GM23338 (cell line): ENCODE measurements around the gene TTF1. TPM values are rescaled to one million over a fixed set of nuclear protein-coding genes. Genes with fewer than 3 reads are reported as not detected.

Experiments
- ATAC-seq: fragments of 200-7000 bp; cut with Tn5 transposase; 3 replicates; pipeline ENCODE4 v1.9.1; 2020
- DNase-seq: peaks from one replicate; pipeline ENCODE4 v3.0.0-alpha.2; 2015; ENCODE audit warnings: low spot score
- H2AFZ ChIP-seq: fragments of 200-600 bp; sonication (generic); 2 replicates; pipeline ENCODE4 v1.8.0; 2016; ENCODE audit warnings: antibody characterized with exemption, mild to moderate bottlenecking, moderate library complexity
- H3F3A ChIP-seq: fragments of 200-600 bp; sonication (generic); replicated peaks from 2 replicates; pipeline ENCODE4 v1.8.0; 2017; ENCODE audit warnings: antibody characterized with exemption, mixed run types, low read depth
- H3K27ac ChIP-seq: fragments of 200-600 bp; sonication (generic); 2 replicates; pipeline ENCODE4 v1.6.1; 2016; ENCODE audit warnings: low read depth
- H3K27me3 ChIP-seq: fragments of 200-600 bp; sonication (generic); 2 replicates; pipeline ENCODE4 v1.8.0; 2016; ENCODE audit warnings: mild to moderate bottlenecking, mixed run types, moderate library complexity; ENCODE audit not compliant: insufficient read depth
- H3K36me3 ChIP-seq: fragments of 200-600 bp; sonication (generic); 2 replicates; pipeline ENCODE4 v1.8.0; 2016; ENCODE audit warnings: mild to moderate bottlenecking; ENCODE audit not compliant: insufficient read depth
- H3K4me1 ChIP-seq: fragments of 200-600 bp; sonication (generic); 2 replicates; pipeline ENCODE4 v1.8.0; 2016; ENCODE audit warnings: mild to moderate bottlenecking, moderate library complexity; ENCODE audit not compliant: insufficient read depth
- H3K4me2 ChIP-seq: fragments of 200-600 bp; sonication (generic); 2 replicates; pipeline ENCODE4 v1.7.1; 2017; ENCODE audit warnings: mixed run types
- H3K4me3 ChIP-seq: fragments of 200-600 bp; sonication (generic); 2 replicates; pipeline ENCODE4 v1.6.1; 2016; ENCODE audit warnings: mixed run types
- H3K79me2 ChIP-seq: fragments of 200-600 bp; sonication (generic); replicated peaks from 2 replicates; pipeline ENCODE4 v1.8.0; 2017; ENCODE audit warnings: mild to moderate bottlenecking; ENCODE audit not compliant: insufficient read depth
- H3K9me2 ChIP-seq: fragments of 200-600 bp; sonication (generic); 2 replicates; pipeline ENCODE4 v1.8.0; 2017; ENCODE audit not compliant: insufficient read depth
- H4K20me1 ChIP-seq: fragments of 200-600 bp; sonication (generic); replicated peaks from 2 replicates; pipeline ENCODE4 v1.8.0; 2017; ENCODE audit warnings: mild to moderate bottlenecking; ENCODE audit not compliant: insufficient read depth
- H3K27ac Mint-ChIP-seq: 2 replicates; pipeline ENCODE4 v1.8.0; 2020; ENCODE audit warnings: inconsistent platforms, mild to moderate bottlenecking, moderate library complexity, mixed read lengths
- H3K27me3 Mint-ChIP-seq: 3 replicates; pipeline ENCODE4 v1.8.0; 2022; ENCODE audit warnings: low read depth, mild to moderate bottlenecking, moderate library complexity, mixed read lengths, inconsistent platforms; ENCODE audit not compliant: insufficient read depth, poor library complexity
- H3K36me3 Mint-ChIP-seq: 3 replicates; pipeline ENCODE4 v1.8.0; 2021; ENCODE audit warnings: low read depth, mild to moderate bottlenecking, inconsistent platforms, moderate library complexity, mixed read lengths
- H3K4me1 Mint-ChIP-seq: 3 replicates; pipeline ENCODE4 v1.8.0; 2020; ENCODE audit warnings: mild to moderate bottlenecking, inconsistent platforms, mixed read lengths
- H3K4me3 Mint-ChIP-seq: 3 replicates; pipeline ENCODE4 v1.8.0; 2021; ENCODE audit warnings: moderate library complexity, mild to moderate bottlenecking, inconsistent platforms, mixed read lengths
- H3K9me3 Mint-ChIP-seq: 3 replicates; pipeline ENCODE4 v1.8.0; 2020; ENCODE audit warnings: moderate library complexity, mild to moderate bottlenecking, inconsistent platforms, mixed read lengths
- CREB1 ChIP-seq: fragments of 250-450 bp; sonication (Bioruptor Pico); IDR thresholded peaks from 2 replicates; pipeline ENCODE4 v1.5.0; 2020; ENCODE audit warnings: low read depth, mild to moderate bottlenecking, moderate library complexity
- CTCF ChIP-seq, 2 experiments: fragments of 200-600 bp in 1 of 2; sonication (generic) in 1 of 2; conservative IDR thresholded peaks; 2 replicates each; pipeline versions ENCODE4 v1.5.1 to v1.6.1; 2016 to 2017; ENCODE audit warnings: antibody characterized with exemption in 2 of 2, low read depth in 2 of 2, mild to moderate bottlenecking in 2 of 2, moderate library complexity in 1 of 2
- ETS1 ChIP-seq: IDR thresholded peaks from 2 replicates; pipeline ENCODE4 v1.6.1; 2016; ENCODE audit warnings: antibody characterized with exemption
- EZH2 ChIP-seq: fragments of 200-600 bp; sonication (generic); IDR thresholded peaks from one replicate; pipeline ENCODE4 v1.8.0; 2017; ENCODE audit warnings: antibody characterized with exemption, mild to moderate bottlenecking, low read depth; ENCODE audit not compliant: unreplicated experiment
- EZH2phosphoT487 ChIP-seq: fragments of 200-600 bp; sonication (generic); IDR thresholded peaks from one replicate; pipeline ENCODE4 v1.8.1; 2018; ENCODE audit warnings: antibody characterized with exemption; ENCODE audit not compliant: unreplicated experiment
- JUNB ChIP-seq: IDR thresholded peaks from one replicate; pipeline ENCODE4 v1.6.1; 2016; ENCODE audit warnings: antibody characterized with exemption; ENCODE audit not compliant: unreplicated experiment
- NANOG ChIP-seq: IDR thresholded peaks from 2 replicates; pipeline ENCODE4 v1.6.1; 2016; ENCODE audit warnings: antibody characterized with exemption, borderline replicate concordance
- POLR2AphosphoS5 ChIP-seq: IDR thresholded peaks from 2 replicates; pipeline ENCODE4 v1.6.1; 2016; ENCODE audit warnings: antibody characterized with exemption, low read depth
- REST ChIP-seq: IDR thresholded peaks from one replicate; pipeline ENCODE4 v1.6.1; 2018; ENCODE audit warnings: antibody characterized with exemption; ENCODE audit not compliant: unreplicated experiment
- STAT1 ChIP-seq: IDR thresholded peaks from one replicate; pipeline ENCODE4 v1.6.1; 2016; ENCODE audit warnings: antibody characterized with exemption; ENCODE audit not compliant: unreplicated experiment
- ZNF114 ChIP-seq: fragments of 250-450 bp; sonication (Bioruptor Pico); IDR thresholded peaks from 2 replicates; pipeline ENCODE4 v1.5.0; 2020; ENCODE audit warnings: mild to moderate bottlenecking, moderate library complexity
- ZNF331 ChIP-seq: fragments of 250-450 bp; sonication (Bioruptor Pico); IDR thresholded peaks from 2 replicates; pipeline ENCODE4 v1.5.0; 2020; ENCODE audit warnings: low read depth, mild to moderate bottlenecking, moderate library complexity
- ZNF462 ChIP-seq: fragments of 250-450 bp; sonication (Bioruptor Pico); IDR thresholded peaks from 2 replicates; pipeline ENCODE4 v1.5.0; 2020; ENCODE audit warnings: mild to moderate bottlenecking, moderate library complexity
- polyA plus RNA-seq: library from polyadenylated mRNA; unstranded; fragments of >200 nt; fragmentation: Nextera tagmentation; extraction: Ambion mirVana; gene quantifications from 2 replicates; pipeline ENCODE4 v1.2.1, GENCODE V29; 2016
- total RNA-seq: library from RNA; depleted of rRNA; stranded (reverse); fragments of >200 nt; shearing (Covaris generic); gene quantifications from 2 replicates; pipeline ENCODE4 v1.2.3, GENCODE V29; 2014

TTF1 gene
- total and polyA plus RNA-seq, 2 experiments from 2014 or later = 14.9 to 25.0 TPM

GRCh38 chr9:132328580-132328979, 78.1 kb downstream of the TTF1 start:
- no peaks in the 10 kb centered on the region for H3K4me1 Mint-ChIP-seq
- no peak overlapping the region for H3K27ac ChIP-seq
- no peak overlapping the region for H3K27ac Mint-ChIP-seq
- H3K4me1 ChIP-seq = no peaks in the 10 kb centered on the region
- ATAC-seq (no peak), DNase-seq (no peak)
- no peaks in the 10 kb centered on the region for H3F3A ChIP-seq
- no peaks in the 10 kb centered on the region for H3K9me2 ChIP-seq
- peaks cover 24% of the 10 kb centered on the region for H3K79me2 ChIP-seq
- no peak overlapping the region for H2AFZ ChIP-seq
- H4K20me1 ChIP-seq = peaks cover 3% of the 10 kb centered on the region
- H3K27me3 ChIP-seq = no peaks in the 10 kb centered on the region
- H3K4me3 Mint-ChIP-seq = no peak overlapping the region
- H3K36me3 Mint-ChIP-seq = peaks cover 78% of the 10 kb centered on the region
- no peak for TF ChIP-seq JUNB
- TF ChIP-seq ZNF462 = no peak
- no peak for TF ChIP-seq EZH2
- no peak for TF ChIP-seq ZNF114 (CRISPR knock-in tag)
- TF ChIP-seq CTCF (conservative IDR thresholded peaks at IDR 0.05; ENCODE audit: low read depth in 2 of 2) = no peak
- TF ChIP-seq ETS1 = no peak
- no peak for TF ChIP-seq EZH2phosphoT487
- no peak for TF ChIP-seq NANOG
- TF ChIP-seq POLR2AphosphoS5 = no peak
- TF ChIP-seq STAT1 = no peak
- TF ChIP-seq REST = no peak
- no peak for TF ChIP-seq CREB1
- no peak for TF ChIP-seq ZNF331 (CRISPR knock-in tag)
- peaks cover 59% of the 10 kb centered on the region; the same call in 1 of the 2 replicates for H3K36me3 ChIP-seq
- H3K4me2 ChIP-seq = no peak overlapping the region
- H3K9me3 Mint-ChIP-seq = no peaks in the 10 kb centered on the region
- no peak overlapping the region for H3K4me3 ChIP-seq
- H3K27me3 Mint-ChIP-seq = peaks cover 2% of the 10 kb centered on the region
